T-helper 1 cell (primary cell): ENCODE results near the gene NUAK2.
"Not testable (repeated sequence)": the region's sequence is repeated elsewhere in the genome, so short reads cannot be mapped to it uniquely, and the experiment has no call there.

Source experiments
- DNase-seq, 5 donors: peaks; one replicate each; pipeline ENCODE4 v3.0.0-alpha.2; 2012 to 2020
- total RNA-seq, 4 donors: gene quantifications; one replicate each; lab custom pipeline; 2026; lab: John Stamatoyannopoulos, UW

NUAK2 gene
- 14.8 to 23.8 (median 19.9) reads per million in 4 donors for total RNA-seq

- DNase-seq: peak; percentile 73 to 82 (median 77)
Measured at GRCh38 chr1:205321162-205321958, at the start of gene NUAK2. TSS of gene NUAK2 (minus strand) at chr1:205321745. CDS start at chr1:205321628, 117 bp downstream.

- DNase-seq: no peak
Measured at GRCh38 chr1:205370780-205371179, 49.2 kb upstream of the NUAK2 start.

- no peak for DNase-seq
Measured at GRCh38 chr1:205369701-205370123, 48.2 kb upstream of the NUAK2 start.

GRCh38 chr1:205368478-205368877 is 46.9 kb upstream of the NUAK2 start:
- no peak for DNase-seq

- no peak for DNase-seq
Measured at GRCh38 chr1:205365945-205366463, 44.5 kb upstream of the NUAK2 start.

GRCh38 chr1:205365086-205365485 is 43.5 kb upstream of the NUAK2 start:
- not testable (repeated sequence) for DNase-seq

GRCh38 chr1:205360891-205361290 is 39.3 kb upstream of the NUAK2 start:
- DNase-seq: no peak

- no peak for DNase-seq
Measured at GRCh38 chr1:205359771-205360565, 38.4 kb upstream of the NUAK2 start.

- DNase-seq: no peak
Measured at GRCh38 chr1:205358579-205358978, 37.0 kb upstream of the NUAK2 start.

- no peak for DNase-seq
Measured at GRCh38 chr1:205357567-205357966, 36.0 kb upstream of the NUAK2 start.

GRCh38 chr1:205356440-205357139 is 35.0 kb upstream of the NUAK2 start, which contains the start of gene KLHDC8A:
TSS of gene KLHDC8A (minus strand) at chr1:205356922. CDS start at chr1:205343604, 13,318 bp downstream.
- no peak for DNase-seq

GRCh38 chr1:205355075-205355453 is 33.5 kb upstream of the NUAK2 start:
- DNase-seq: no peak

GRCh38 chr1:205354259-205355074 is 32.9 kb upstream of the NUAK2 start:
- peak; percentile 17 to 63 (median 46) for DNase-seq

GRCh38 chr1:205353612-205354011 is 32.1 kb upstream of the NUAK2 start:
- DNase-seq: no peak

- no peak for DNase-seq
Measured at GRCh38 chr1:205353191-205353590, 31.6 kb upstream of the NUAK2 start.

GRCh38 chr1:205351984-205352713 is 30.6 kb upstream of the NUAK2 start:
- DNase-seq: no peak

GRCh38 chr1:205350691-205351141 is 29.2 kb upstream of the NUAK2 start:
- no peak for DNase-seq

- DNase-seq: no peak
Measured at GRCh38 chr1:205350124-205350523, 28.6 kb upstream of the NUAK2 start.

- DNase-seq: no peak
Measured at GRCh38 chr1:205348554-205349487, 27.3 kb upstream of the NUAK2 start.
